Fibroblast of pulmonary artery (primary cell): ENCODE data around the gene CDC27.
"Not testable (repeated sequence)": the region's sequence is repeated elsewhere in the genome, so short reads cannot be mapped to it uniquely, and the experiment has no call there.

ENCODE experiments used
- DNase-seq: peaks from one replicate; pipeline ENCODE4 v3.0.0-alpha.2; 2010; ENCODE audit warnings: low read depth
- H3K4me3 ChIP-seq: replicated peaks from 2 replicates; pipeline ENCODE4 v1.5.1; 2011; ENCODE audit warnings: low read depth, mild to moderate bottlenecking, control low read depth, low read length, moderate library complexity
- TF ChIP-seq, protein P1 (sequence below): IDR thresholded peaks from 2 replicates; pipeline ENCODE4 v1.5.1; 2011; ENCODE audit warnings: mild to moderate bottlenecking, control low read depth, low read length, inconsistent platforms; ENCODE audit errors: missing control alignments

Gene CDC27

GRCh38 chr17:47078801-47079200, 110.3 kb downstream of the CDC27 start:
- TF ChIP-seq, protein P1, sequence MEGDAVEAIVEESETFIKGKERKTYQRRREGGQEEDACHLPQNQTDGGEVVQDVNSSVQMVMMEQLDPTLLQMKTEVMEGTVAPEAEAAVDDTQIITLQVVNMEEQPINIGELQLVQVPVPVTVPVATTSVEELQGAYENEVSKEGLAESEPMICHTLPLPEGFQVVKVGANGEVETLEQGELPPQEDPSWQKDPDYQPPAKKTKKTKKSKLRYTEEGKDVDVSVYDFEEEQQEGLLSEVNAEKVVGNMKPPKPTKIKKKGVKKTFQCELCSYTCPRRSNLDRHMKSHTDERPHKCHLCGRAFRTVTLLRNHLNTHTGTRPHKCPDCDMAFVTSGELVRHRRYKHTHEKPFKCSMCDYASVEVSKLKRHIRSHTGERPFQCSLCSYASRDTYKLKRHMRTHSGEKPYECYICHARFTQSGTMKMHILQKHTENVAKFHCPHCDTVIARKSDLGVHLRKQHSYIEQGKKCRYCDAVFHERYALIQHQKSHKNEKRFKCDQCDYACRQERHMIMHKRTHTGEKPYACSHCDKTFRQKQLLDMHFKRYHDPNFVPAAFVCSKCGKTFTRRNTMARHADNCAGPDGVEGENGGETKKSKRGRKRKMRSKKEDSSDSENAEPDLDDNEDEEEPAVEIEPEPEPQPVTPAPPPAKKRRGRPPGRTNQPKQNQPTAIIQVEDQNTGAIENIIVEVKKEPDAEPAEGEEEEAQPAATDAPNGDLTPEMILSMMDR, result no peak
- DNase-seq, result no peak
- H3K4me3 ChIP-seq, result no peak overlapping the region

DNA sequence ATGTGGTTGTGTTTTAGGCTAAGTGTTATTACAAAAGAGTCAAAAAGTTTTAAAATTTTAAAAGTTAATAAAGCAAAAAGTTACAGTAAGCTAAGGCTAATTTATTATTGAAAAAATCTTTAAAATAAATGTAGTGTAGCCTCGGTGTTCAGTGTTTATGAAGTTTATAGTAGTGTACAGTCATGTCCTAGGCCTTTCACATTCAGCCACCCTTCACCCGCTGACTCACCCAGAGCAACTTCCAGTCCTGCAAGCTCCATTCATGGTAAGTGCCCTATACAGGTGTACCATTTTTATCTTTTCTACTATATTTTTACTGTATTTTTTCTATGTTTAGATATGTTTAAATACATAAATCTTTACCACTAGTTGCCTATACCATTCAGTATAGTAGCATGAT, 111.5 kb downstream of the CDC27 start:
- no peak overlapping the region for H3K4me3 ChIP-seq
- TF ChIP-seq, protein P1, result no peak
- peak; percentile 6 for DNase-seq

DNA sequence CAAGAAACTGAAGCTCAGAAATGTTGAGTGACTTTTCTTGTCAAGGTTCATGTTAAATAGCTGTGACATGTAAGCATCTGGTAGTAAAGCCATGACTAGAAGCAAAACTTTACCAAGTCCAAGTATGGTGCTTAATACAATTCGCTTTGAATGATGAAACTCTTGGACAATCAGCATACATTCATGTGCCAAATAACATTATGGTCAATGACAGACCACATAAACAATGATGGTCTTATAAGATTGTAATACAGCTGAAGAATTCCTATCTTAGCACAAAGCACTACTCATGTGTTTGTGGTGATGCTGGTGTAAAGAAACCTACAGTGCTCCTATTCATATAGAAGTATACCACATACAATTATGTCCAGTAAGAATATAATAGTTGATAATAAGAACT, 112.9 kb downstream of the CDC27 start:
- peak; percentile 16 for DNase-seq
- H3K4me3 ChIP-seq, result no peak overlapping the region
- TF ChIP-seq, protein P1, result no peak

DNA sequence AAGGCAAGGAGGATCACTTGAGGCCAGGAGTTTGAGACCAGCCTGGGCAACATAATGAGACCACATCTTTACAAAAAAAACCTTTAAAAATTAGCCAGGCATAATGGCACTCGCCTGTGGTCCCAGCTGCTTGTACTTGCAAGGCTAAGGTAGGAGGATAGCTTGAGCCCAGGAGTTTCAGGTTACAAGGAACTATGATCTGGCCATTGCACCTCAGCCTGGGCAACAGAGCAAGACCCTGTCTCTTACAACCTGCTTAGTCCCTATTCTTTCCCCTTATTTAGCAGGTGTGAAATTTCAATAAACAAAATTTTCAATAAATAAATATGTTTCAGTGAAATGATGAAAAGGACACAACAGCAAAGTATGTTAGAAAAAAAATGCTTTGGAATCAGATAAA, 114.7 kb downstream of the CDC27 start:
- DNase-seq, H3K4me3 ChIP-seq: not testable (repeated sequence)

GRCh38 chr17:47073629-47074028, 115.5 kb downstream of the CDC27 start:
- DNase-seq, H3K4me3 ChIP-seq: not testable (repeated sequence)

DNA sequence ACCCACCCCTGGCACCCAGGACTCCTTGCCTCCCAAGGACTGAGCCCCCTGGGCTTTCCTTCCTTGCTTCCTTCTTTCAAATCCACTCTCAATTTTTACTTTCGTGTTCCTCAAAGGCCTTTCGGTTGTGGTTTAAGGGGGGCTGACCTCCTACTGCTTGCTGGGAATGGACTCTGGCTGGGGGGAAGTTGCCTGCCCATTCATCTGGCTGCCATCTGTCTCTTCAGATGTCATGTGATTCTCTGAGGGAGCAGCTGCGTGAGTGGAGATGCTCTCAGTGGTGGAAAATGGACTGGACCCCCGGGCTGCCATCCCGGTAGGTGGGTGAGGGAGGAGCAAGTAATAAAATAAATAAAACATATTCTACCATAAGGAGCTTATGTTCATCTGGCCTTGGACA, 116.2 kb downstream of the CDC27 start:
- H3K4me3 ChIP-seq, result no peak overlapping the region
- DNase-seq, result no peak
- TF ChIP-seq, protein P1, result no peak

GRCh38 chr17:47071171-47071570, 117.9 kb downstream of the CDC27 start:
- not testable (repeated sequence) for DNase-seq, H3K4me3 ChIP-seq

DNA sequence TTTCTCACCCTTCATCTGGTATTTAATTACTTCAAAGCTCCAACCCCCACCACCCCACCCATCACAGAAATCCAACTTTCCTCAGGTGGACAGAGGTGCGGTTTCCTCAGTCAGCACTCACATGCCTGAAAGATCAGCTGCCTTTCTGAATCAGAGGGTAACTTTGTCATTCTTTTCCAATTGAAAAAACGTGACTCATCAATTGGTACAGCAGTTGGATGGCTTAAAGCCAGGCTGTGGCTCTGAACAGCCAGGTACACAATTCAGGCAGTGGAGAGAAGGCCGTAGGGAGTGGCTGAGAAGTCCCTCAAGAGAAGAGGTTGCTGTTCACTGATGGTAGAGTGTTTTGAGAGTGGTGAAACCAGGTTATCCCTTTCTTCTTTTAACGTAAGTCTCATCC, 118.8 kb downstream of the CDC27 start:
- peak; percentile 23 for DNase-seq
- not testable (repeated sequence) for H3K4me3 ChIP-seq
